Motor neuron (in vitro differentiated cells): Measurements from ENCODE around the gene ATAD3B. TPM values are rescaled to one million over a fixed set of nuclear protein-coding genes. Genes with fewer than 3 reads are reported as not detected.
"Not testable (repeated sequence)": the region's sequence is repeated elsewhere in the genome, so short reads cannot be mapped to it uniquely, and the experiment has no call there.

Experiments
- ATAC-seq, 8 experiments: fragments of 200-7000 bp; cut with Tn5 transposase; replicated peaks in 6 of 8; 2 replicates each; pipeline ENCODE4 v1.8.0; 2021; ENCODE audit warnings: mild to moderate bottlenecking in 8 of 8, moderate library complexity in 8 of 8
- H3K27ac ChIP-seq, 2 donors: fragments of 250-450 bp; sonication (Bioruptor Pico); 2 replicates each; pipeline ENCODE4 v1.9.0; 2021; ENCODE audit warnings: antibody characterized with exemption in 2 of 2, mild to moderate bottlenecking in 2 of 2, moderate library complexity in 1 of 2
- H3K4me1 ChIP-seq, 2 donors: fragments of 250-450 bp; sonication (Bioruptor Pico); replicated peaks in 1 of 2; 2 replicates each; pipeline ENCODE4 v1.6.1; 2021; ENCODE audit warnings: antibody characterized with exemption in 2 of 2, mild to moderate bottlenecking in 2 of 2, moderate library complexity in 1 of 2
- H3K4me3 ChIP-seq, 5 donors: fragments of 250-450 bp; sonication (Bioruptor Pico); 2 replicates each; pipeline ENCODE4 v1.9.0; 2021; ENCODE audit warnings: antibody characterized with exemption in 5 of 5, mild to moderate bottlenecking in 5 of 5, moderate library complexity in 4 of 5
- WGBS, 10 experiments: fragments of 450-650 bp; shearing (Covaris generic); methylation state at CpG; one replicate each; pipeline ENCODE4 v1.0.0; 2022; 5-methylcytosine and 5-hydroxymethylcytosine counted together
- in situ Hi-C, 9 experiments: fragments of 400-800 bp; cut with MboI; loops; one replicate each; pipeline ENCODE4 v1.15.0; 2021; ENCODE audit warnings: low sequenced_read_pairs in 9 of 9, low pct_unique_long_range_greater_than_20kb in 2 of 9; ENCODE audit not compliant: unreplicated experiment in 9 of 9
- total RNA-seq, 8 experiments: library from RNA; unstranded; fragments of 300-600 nt; gene quantifications; 2 replicates each; pipeline versions ENCODE4 v1.2.3 to v1.2.4, GENCODE V29; 2022

ATAD3B gene
- total RNA-seq, 8 experiments from 2014 or later = 15.2 to 66.0 (median 32.7) TPM

DNA sequence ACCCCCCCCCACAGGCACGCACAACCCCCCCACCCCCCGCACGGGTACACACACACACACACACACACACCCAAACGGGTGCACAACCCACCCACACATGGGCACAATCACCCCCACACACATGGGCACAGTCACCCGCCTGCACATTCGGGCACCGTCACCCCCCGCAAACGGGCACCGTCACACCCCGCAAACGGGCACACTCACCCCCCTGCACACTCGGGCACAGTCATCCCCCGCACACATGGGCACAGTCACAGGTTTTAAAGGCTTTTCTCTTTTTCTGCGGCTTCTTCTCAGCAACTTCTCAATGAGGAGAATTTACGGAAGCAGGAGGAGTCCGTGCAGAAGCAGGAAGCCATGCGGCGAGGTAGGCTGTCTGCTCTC, 47.0 kb downstream of the ATAD3B start:
- ATAC-seq, H3K4me3 ChIP-seq, H3K4me1 ChIP-seq, H3K27ac ChIP-seq, in situ Hi-C loops: not testable (repeated sequence)
- 100% methylated on average over 1 of the region's 19 CpGs; no CpG with 5 or more reads in 9 of the 10 experiments for WGBS, 10 experiments

DNA sequence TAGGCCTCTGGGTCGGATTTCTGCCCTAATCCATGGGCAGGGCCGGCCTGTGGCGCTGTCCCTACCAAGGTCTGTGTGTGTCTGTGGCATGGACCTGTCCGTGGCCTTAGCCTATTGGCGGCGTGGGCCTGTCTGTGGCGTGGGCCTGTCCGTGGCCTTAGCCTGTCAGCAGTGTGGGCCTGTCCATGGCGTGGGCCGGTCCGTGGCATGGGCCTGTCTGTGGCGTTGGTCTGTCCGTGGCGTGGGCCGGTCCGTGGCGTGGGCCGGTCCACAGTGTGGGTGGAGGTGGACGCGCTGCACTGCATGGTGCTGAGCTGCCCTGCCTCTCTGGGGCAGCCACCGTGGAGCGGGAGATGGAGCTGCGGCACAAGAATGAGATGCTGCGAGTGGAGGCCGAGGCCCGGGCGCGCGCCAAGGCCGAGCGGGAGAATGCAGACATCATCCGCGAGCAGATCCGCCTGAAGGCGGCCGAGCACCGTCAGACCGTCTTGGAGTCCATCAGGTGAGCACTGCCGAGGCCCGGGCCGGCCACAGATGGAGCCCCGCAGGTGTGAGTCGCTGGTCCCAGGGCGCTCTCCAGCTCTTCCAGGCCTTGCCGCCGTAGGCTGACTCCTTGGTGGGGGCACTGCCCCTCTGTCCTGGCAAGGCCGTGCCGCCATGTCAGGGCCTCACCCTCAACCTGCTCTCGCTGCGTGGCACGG, 48.4 kb downstream of the ATAD3B start:
- 96 to 100% (median 100%) methylated on average over 1 to 5 of the region's 51 CpGs; no CpG with 5 or more reads in 7 of the 10 experiments for WGBS, 10 experiments
- peak in 3 of 8 experiments; percentile 6 to 13 (median 12) for ATAC-seq
- H3K4me3 ChIP-seq, H3K4me1 ChIP-seq, in situ Hi-C loops, H3K27ac ChIP-seq: not testable (repeated sequence)

DNA sequence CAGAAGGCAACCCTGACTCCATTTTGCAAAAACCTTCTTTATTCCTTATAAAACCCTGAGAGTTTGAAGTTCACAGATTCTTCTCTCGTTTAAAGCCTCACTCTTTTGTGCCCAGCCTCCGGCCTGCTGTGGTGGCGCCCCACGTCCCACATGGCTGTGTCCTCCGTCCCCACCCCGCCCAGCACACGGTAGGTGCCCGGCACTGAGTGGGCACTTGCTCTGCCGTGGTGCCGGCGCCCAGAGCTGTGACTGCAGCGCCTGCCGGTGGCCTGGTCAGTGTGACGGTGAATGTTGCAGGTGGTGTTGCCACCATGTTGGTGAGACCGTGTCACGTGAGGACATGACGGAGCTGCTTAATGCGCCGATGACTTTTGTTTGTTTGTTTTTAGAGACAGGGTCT, 49.8 kb downstream of the ATAD3B start:
- no peak for ATAC-seq
- Histone ChIP-seq H3K27ac (no peak overlapping the region), H3K4me3 (no peak overlapping the region), H3K4me1 (no peaks in the 10 kb centered on the region)
- WGBS, 10 experiments = 85 to 100% (median 95%) methylated on average over 1 to 11 of the region's 19 CpGs; no CpG with 5 or more reads in 3 of the 10 experiments
- in situ Hi-C loops = no loop called here

DNA sequence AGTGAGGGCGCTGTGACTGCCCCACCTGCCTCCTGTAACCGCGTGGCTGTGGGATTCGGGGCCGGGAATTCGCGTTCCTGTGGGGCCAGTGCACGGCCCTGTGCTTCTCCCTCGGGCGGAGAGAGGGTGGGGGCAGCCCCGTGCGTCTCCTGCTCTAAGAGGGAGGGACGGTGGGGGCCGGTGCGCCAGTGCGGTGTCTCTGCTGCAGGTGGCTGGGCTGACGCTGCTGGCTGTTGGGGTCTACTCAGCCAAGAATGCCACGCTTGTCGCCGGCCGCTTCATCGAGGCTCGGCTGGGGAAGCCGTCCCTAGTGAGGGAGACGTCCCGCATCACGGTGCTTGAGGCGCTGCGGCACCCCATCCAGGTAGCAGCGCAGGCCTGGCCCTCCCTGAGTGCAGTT, 51.0 kb downstream of the ATAD3B start:
- ATAC-seq, H3K27ac ChIP-seq, H3K4me3 ChIP-seq, H3K4me1 ChIP-seq, in situ Hi-C loops: not testable (repeated sequence)
- 85 to 100% (median 89%) methylated on average over 3 to 8 of the region's 30 CpGs; no CpG with 5 or more reads in 7 of the 10 experiments for WGBS, 10 experiments

DNA sequence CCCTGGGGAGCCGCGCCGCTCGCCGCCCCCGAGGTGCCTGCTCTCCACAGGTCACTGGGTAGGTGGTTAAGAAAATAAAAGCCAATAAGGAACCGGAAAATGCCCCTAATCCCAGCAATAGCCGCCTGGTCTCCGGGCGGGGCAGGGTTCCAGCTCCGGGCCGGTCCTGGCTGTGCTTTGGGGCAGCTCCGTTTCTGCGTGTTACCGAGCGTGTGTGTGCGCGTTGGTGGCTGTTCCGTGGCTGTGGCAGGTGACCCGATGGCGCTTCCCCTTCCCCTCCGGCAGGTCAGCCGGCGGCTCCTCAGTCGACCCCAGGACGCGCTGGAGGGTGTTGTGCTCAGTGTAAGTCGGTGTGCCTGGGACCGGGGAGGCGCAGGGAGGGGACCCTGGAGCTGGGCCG, 51.7 kb downstream of the ATAD3B start:
- H3K4me1 ChIP-seq, H3K4me3 ChIP-seq, H3K27ac ChIP-seq, ATAC-seq, in situ Hi-C loops: not testable (repeated sequence)
- 70 to 87% (median 86%) methylated on average over 4 to 11 of the region's 31 CpGs; no CpG with 5 or more reads in 7 of the 10 experiments for WGBS, 10 experiments

DNA sequence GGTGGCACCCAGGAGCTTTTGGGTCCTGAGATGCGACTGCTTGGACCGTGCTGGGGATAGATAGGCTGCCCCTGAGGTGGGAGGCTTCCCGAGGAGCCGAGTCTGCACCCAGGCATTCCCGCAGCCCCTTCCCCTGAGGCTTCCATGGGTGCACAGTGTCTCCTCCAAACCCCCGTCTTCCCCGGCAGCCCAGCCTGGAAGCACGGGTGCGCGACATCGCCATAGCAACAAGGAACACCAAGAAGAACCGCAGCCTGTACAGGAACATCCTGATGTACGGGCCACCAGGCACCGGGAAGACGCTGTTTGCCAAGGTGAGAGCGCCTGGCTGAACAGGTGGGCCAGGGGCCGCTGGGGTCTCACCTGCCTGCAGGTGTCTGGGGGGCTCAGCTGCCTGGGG, 52.1 kb downstream of the ATAD3B start:
- H3K4me1 ChIP-seq, in situ Hi-C loops, H3K27ac ChIP-seq, H3K4me3 ChIP-seq: not testable (repeated sequence)
- 90 to 93% methylated on average over 2 to 3 of the region's 17 CpGs; no CpG with 5 or more reads in 8 of the 10 experiments for WGBS, 10 experiments
- ATAC-seq = peak in 1 of 8 experiments; percentile 2

DNA sequence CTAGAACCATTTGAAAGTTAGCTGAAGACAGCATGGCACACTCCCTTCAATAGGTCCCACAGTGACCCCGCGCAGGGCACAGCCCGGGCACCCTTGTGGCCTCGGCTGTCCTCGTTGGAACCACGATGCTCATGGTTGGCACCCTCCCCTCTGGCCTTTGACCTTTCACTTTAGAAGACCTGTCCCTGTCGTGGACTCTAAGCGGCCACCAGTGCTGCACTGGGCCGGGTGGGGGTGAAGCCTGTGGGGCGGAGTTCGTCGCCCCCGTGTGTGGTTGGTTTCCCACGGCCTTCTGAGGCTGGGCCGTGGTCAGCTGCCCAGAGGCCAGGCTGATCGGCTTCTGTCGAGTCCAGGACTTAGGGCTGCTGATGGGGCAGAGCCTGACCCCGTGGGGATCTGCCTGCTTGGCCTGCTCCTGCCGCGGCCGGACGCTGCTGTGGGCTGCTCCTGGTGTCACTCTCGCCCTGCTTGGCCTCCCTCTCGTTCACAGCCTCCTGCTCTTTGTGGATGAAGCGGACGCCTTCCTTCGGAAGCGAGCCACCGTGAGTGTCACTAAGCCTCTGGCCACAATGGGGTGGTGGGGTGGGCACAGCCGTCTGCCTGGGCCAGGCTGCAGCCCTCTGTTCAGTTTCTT, 53.3 kb downstream of the ATAD3B start:
- in situ Hi-C loops, H3K27ac ChIP-seq, H3K4me1 ChIP-seq, H3K4me3 ChIP-seq: not testable (repeated sequence)
- WGBS, 10 experiments = 88 to 100% (median 95%) methylated on average over 6 to 13 of the region's 30 CpGs; no CpG with 5 or more reads in 5 of the 10 experiments
- peak in 1 of 8 experiments; percentile 1 for ATAC-seq

DNA sequence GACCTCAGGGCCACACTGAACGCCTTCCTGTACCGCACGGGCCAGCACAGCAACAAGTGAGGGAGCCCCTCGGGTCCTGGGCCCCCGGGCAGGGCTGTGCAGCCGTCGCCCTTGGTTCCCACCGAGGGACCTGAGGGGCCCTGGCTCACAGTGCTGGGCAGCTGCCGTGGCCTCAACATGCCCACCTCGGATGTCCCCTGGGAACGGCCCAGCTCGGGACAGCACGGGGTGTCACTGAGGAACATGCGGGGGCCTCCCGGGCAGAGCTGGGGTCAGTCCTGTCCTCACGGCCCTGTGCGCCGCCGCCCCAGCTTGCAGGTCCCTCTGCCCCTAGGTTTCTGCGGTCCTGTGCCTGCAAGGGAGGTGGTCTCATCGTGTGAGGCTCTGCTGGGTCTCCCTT, 54.9 kb downstream of the ATAD3B start:
- WGBS, 10 experiments = no CpG with 5 or more reads among the region's 21 CpGs
- in situ Hi-C loops = not testable (repeated sequence)
- ATAC-seq = peak in 3 of 8 experiments; percentile 5 to 13 (median 12)

DNA sequence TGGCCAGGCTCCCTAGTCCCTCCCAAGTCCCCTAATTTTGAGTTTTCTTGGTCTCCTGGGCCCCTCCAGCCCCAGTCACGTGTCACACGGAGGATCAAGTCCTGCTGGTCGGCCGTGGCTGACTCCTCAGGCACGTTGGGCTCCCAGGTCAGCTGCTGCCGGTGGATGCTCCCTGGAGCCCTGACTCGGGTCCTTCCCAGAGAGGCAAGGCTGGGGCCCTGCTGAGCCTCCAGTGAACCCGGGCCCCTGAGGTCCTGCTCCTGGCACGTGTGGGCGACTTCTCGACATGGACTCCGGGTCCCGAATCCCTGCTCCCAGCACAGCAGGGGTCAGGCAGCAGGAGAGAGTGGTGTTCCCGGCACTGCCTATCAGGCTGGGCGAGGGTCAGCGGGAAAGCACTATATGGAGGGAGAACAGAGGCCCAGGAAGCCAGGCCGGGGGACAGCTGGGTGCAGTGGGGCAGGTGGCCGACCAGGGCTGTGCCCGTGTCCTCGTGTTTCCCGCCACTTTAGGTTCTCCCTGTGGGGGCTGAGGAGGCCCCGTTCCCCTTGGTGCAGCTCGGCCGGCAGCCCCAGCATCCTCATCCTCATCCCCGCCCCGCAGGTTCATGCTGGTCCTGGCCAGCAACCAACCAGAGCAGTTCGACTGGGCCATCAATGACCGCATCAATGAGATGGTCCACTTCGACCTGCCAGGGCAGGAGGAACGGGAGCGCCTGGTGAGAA, 55.7 kb downstream of the ATAD3B start:
- Histone ChIP-seq H3K4me1 (no peaks in the 10 kb centered on the region), H3K27ac (peak overlapping the region in 1 of 2 donors; percentile 36), H3K4me3 (no peak overlapping the region)
- 92 to 100% (median 94%) methylated on average over 2 to 10 of the region's 31 CpGs; no CpG with 5 or more reads in 7 of the 10 experiments for WGBS, 10 experiments
- ATAC-seq = peak in 2 of 8 experiments; percentile 1 to 4
- in situ Hi-C loops = no loop called here

More for the DNA sequence above, 54.9 kb downstream of the ATAD3B start:
- H3K4me3 ChIP-seq, H3K27ac ChIP-seq, H3K4me1 ChIP-seq: not testable (repeated sequence)

DNA sequence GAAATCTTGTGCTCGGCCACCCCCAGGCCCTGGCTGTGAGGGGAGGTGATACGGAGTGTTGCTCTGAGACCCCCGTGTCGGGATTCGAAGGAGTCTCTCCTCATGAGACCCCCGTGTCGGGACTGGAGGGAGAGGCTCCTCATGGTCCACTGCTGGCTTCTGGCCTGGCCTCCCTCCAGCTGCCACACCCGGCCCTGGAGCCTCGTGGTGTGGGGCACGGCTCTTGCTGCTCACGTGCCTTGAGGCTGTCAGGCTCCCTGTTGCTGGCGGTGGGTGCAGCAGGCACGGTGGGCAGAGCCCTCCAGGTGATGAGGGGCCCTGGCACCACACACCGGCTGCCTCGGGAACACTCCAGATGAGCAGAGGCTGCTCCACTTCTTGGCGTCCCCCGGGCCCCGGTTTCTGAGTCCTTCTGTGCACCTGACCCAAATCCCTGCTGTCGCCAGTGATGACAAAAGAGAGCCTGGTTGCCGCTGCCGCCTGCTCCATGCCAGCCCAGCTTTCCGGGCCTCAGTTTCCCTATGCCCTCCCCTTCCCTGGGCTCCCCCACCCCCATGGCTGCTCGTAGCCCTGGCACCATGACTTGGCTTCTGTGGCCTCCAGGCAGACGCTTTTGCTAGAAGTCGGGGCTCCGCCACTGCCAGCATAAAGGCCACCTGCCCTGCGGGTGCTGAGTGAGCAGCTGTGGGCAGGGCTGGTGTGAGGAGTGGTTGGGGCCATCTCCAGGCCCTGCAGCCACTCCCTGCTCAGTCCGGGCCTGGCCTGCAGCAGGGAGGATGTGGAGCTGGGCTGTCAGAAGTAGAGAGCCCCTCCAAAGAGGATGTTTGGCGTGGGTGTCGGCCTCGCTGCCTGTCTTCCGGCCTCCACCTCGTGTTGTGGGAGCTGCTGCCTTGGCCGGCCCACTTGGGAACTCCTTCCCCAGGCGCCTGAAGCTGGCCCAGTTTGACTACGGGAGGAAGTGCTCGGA, 57.0 kb downstream of the ATAD3B start:
- H3K4me1 ChIP-seq = no peaks in the 10 kb centered on the region
- no peak overlapping the region for H3K27ac ChIP-seq
- H3K4me3 ChIP-seq = no peak overlapping the region
- in situ Hi-C loops = no loop called here
- ATAC-seq = peak in 2 of 8 experiments; percentile 42 to 54
- WGBS, 10 experiments = 97 to 100% (median 99%) methylated on average over 1 to 16 of the region's 37 CpGs; no CpG with 5 or more reads in 5 of the 10 experiments

DNA sequence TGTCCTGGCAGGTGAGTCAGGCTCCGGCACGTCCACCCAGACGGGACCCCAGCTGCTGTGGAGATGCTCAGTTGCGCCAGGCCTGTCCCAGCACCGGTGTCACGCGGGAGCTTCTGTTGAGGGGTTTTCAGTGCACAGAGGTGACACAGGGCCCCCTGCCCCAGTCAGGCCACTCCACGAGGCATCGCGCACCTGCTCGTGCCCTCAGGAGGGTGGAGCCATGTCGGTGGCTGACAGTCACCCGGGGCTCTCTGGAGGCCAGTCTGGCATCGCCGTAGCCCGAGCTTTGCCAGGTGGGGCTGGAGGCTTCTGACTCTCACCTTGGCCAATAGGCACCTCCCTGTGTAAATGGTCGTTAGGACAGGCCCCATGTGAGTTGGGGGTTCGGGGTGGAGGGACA, 57.8 kb downstream of the ATAD3B start:
- ATAC-seq = no peak
- Histone ChIP-seq H3K4me1 (no peaks in the 10 kb centered on the region), H3K27ac (no peak overlapping the region), H3K4me3 (no peak overlapping the region)
- in situ Hi-C loops = no loop called here
- WGBS, 10 experiments = 33 to 100% (median 95%) methylated on average over 1 to 7 of the region's 18 CpGs; no CpG with 5 or more reads in 6 of the 10 experiments

DNA sequence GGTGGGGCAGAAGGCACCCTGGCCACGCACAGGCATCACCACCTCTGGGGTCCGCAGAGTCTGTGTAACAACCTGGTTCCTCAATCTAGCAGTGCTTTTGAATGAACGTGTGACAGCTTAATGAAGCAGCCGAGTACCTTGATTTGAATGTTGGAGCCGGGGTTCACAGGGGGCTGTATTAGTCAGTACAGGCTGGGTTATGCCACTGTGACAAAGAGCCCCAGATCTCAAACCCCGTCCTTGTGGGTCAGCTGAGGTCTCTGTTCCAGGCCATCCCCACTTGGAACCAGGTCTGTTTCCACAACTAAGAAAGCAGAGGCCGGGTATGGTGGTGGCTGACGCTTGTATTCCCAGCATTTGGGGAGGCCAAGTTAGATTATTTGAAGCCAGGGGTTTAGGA, 58.4 kb downstream of the ATAD3B start:
- H3K27ac ChIP-seq = no peak overlapping the region
- ATAC-seq = no peak
- H3K4me1 ChIP-seq = no peaks in the 10 kb centered on the region
- 91 to 100% (median 94%) methylated on average over 1 to 7 of the region's 8 CpGs; no CpG with 5 or more reads in 3 of the 10 experiments for WGBS, 10 experiments
- in situ Hi-C loops = no loop called here
- H3K4me3 ChIP-seq = no peak overlapping the region
